Dedifferentiated amniotic fluid mesenchymal stem cell (primary cell): ENCODE data around the gene NOS3.

Experiments
- DNase-seq: peaks from one replicate; pipeline ENCODE4 v3.0.0-alpha.2; 2016; ENCODE audit errors: extremely low spot score

The NOS3 gene

DNA sequence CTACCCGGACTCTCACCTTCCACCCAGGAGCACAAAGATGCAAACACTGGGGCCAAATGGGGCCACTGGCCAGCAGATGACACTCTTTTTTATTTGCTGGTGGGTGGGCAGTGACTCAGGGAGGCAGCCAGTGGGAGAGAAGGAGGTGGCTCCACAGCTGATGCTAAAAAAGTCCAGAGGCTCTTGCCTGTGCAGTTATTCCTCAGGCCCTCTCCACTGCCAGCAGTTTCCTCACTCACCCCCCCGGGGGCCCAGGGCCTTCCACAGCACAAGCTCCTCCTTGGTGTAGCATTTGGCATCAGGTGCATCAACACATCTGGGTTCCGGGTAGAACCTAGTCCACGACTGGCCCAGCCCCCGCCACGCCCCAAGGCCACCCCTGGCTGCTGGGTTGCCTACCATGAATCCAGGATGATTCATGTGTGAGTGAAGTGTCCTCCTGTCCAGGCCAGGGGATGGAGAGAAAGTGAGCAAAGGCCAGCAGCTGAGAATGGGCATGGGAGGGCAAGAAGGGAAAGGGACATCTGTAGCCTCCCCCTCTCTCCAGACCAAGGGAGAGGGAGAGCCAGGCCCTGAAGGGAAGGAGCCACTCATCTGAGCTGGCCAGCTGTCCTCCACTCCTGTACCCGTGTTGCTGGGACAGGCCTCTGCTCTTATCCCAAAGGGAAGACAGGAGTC is 11.0 kb upstream of the NOS3 start:
- no peak for DNase-seq

DNA sequence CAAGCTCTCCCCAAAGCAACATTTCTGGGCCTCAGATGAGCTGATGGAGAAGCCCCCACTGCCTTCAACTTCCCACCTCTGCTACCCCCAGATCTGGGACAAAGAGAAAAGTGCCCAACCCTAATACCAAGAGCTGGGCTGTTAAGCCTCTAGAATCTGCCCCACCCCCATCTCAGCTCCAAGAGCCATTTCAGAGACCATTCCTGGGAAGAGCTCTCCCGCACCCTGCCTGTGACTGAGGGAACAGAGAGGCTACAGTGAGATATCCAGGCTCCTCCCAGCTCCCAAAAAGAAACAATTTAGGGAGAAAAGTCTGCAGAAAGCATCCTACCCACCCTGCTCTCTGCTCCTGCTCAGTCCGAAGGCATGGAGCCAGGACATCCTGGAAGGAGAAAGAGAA is 10.2 kb upstream of the NOS3 start:
- DNase-seq: no peak

DNA sequence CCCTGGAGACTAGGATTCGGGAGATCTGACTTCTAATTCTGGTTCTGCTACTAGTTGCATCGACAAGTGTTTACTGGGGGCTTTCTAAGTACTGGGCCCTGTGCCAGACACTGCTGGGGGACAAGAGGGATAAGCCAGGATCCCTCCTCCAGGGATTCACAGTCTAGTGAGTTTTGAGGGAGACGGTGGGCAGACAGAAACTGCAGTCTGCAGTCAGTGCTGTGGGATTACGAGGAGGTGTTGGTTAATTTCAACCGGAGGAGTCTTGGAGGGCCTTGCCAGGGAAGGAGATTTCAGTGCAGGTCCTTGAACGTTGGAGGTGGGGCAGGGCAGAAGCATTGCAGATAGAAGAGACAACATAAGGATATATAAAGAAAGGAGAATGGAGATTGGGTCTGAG is 9.2 kb upstream of the NOS3 start:
- no peak for DNase-seq

DNA sequence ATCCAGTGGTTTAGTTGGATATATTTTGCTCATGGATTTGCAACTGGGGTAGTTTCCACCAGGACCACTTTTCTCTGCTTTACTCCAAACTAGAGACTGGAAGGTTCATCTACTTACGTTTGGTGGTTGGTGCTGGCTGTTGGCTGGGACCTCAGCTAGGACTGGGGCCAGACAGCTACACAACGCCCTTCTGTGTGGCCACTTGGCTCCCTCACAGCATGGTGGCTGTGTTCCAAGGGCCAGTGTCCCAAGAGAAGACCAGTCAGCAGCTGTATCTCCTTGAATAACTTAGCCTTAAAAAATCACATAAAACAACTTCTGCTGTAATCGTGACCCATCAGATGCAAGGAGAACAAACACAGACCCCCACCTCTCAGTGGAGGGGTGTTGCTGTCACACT is 8.5 kb upstream of the NOS3 start:
- DNase-seq: no peak

DNA sequence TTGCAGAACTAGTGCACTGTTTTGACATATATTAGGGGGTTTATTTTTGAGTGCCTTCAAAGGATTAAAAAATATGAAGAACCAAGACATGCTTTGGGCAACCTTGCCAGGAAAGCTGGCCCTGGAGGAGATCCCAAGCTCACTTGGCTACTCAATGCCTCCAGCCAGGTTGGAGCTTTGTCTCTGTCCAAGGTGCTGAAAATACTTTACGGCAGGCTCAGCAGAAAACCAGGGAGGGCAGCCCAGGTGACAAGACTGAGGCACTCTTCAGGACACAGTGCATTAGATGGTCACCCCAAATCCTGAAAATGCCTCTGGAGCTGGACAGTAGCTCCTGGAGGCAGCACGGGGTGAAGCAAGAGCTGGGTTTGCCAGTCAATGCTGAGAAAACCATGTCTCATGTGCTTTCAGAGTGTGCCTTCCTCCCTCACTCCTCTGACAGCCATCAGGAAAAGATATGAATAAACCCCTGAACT is 6.9 kb upstream of the NOS3 start:
- no peak for DNase-seq

DNA sequence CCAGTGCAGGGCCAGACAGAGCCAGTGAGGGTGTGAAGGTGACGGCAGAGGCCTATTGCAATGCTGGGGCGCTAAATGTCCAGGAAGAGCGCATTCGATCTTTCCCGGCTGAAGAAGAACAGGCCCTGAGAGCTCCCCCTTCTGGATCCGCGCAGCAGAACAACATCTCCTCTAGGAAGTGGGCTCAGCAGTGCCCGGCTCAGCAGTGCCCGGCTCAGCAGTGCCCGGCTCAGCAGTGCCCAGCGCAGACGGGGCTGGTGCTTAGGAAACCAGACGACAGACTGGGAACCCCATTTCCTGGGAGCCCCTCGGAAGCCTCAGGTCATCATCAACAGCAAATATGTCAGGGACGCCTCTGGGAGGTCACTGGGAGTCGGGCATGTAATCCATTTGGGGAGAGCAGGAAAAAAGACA is 4.7 kb upstream of the NOS3 start:
- no peak for DNase-seq

DNA sequence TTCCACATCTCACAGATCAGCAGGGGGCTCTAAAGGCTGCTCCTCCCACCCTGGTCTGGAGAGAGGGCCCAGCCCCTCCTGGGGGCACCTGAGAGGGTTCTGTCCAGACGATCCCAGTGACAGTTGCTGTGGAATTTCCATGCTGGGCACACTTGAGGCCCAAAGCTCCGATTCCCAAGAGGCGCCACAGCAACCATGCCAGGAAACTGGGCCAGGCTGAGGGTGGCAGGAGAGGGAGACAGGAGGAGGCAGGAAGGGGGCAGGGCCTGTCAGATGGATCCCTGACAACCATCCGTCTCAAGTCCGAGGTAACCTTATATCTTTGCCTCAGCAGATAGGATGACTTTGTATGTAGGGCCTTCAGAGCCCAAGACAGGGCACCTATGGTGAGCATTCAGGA is 4.3 kb upstream of the NOS3 start:
- no peak for DNase-seq

DNA sequence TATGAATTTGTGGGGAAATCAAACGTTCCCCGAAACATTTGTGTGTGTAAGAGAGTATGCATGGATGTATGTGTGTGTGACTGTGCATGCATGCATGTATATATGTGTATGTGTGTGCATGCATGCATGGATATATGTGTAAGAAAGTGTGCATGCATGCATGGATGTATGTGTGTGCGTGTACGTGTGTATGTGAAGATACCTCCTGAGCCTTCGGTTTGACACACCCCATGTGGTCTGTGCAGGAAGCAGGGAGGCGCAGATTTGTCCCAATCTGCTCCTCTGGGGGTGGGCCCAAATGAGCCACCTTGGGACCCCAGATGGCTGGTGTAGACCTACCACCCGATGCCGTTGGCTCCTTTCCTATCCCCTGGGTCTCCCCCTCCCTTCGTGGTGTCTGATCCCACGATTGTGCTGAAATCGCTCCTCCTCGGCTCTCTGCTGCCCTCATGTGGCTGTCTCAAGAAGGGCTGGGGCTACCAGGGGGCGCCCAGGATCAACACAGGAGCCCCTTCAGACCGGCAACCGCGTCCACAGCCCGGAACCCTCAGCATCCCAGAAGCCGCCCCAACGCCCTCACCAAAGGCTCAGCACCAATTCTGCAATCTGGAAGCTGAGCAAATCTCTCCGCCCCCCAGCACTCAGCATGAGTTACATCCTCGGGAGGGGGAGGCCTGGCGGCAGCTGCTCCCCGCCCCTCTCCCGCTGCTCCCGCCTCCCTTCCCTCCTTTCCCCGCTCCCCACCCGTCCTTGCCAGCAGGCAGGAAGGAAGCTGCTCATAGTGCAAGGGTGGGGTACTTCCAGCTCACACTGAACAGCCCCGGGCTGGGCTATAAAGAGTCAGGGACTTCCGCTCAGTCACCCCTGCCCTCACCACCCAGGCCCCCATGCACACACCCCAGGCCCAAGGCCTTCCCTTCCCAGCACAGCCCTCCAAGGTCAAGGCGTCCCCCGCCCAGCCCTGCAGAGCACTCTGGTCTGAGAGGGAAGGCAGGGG is 2.3 kb upstream of the NOS3 start:
- no peak for DNase-seq

DNA sequence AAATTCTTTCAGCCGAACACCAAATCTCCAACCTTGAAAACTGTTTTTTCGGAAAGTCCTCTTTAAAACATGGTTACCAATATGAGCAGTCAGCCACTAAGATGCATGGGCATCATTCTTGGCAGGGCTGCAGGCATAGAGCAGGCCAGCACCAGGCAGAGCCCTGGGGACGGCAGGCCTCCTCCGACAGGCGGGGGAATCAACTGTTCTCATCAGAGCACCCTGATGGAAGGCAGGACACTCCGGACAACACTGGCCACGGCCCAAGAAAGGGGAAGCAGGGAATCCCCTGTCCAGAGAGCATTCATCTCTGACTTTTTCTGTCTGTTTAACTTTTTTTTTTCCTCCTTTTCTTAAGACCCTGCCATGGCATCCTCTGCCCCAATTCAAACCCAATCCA is 1.4 kb upstream of the NOS3 start:
- no peak for DNase-seq

DNA sequence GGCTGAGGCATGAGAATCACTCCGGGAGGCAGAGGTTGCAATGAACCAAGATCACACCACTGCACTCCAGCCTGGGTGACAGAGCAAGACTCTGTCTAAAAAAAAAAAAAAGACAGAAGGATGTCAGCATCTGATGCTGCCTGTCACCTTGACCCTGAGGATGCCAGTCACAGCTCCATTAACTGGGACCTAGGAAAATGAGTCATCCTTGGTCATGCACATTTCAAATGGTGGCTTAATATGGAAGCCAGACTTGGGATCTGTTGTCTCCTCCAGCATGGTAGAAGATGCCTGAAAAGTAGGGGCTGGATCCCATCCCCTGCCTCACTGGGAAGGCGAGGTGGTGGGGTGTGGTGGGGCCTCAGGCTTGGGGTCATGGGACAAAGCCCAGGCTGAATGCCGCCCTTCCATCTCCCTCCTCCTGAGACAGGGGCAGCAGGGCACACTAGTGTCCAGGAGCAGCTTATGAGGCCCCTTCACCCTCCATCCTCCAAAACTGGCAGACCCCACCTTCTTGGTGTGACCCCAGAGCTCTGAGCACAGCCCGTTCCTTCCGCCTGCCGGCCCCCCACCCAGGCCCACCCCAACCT is 1.3 kb downstream of the NOS3 start:
- DNase-seq: no peak

DNA sequence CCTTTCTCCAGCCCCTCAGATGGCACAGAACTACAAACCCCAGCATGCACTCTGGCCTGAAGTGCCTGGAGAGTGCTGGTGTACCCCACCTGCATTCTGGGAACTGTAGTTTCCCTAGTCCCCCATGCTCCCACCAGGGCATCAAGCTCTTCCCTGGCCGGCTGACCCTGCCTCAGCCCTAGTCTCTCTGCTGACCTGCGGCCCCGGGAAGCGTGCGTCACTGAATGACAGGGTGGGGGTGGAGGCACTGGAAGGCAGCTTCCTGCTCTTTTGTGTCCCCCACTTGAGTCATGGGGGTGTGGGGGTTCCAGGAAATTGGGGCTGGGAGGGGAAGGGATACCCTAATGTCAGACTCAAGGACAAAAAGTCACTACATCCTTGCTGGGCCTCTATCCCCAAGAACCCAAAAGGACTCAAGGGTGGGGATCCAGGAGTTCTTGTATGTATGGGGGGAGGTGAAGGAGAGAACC is 2.1 kb downstream of the NOS3 start:
- DNase-seq: no peak

DNA sequence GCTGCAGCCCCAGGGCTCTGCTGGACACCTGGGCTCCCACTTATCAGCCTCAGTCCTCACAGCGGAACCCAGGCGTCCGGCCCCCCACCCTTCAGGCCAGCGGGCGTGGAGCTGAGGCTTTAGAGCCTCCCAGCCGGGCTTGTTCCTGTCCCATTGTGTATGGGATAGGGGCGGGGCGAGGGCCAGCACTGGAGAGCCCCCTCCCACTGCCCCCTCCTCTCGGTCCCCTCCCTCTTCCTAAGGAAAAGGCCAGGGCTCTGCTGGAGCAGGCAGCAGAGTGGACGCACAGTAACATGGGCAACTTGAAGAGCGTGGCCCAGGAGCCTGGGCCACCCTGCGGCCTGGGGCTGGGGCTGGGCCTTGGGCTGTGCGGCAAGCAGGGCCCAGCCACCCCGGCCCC is 2.7 kb downstream of the NOS3 start:
- no peak for DNase-seq

DNA sequence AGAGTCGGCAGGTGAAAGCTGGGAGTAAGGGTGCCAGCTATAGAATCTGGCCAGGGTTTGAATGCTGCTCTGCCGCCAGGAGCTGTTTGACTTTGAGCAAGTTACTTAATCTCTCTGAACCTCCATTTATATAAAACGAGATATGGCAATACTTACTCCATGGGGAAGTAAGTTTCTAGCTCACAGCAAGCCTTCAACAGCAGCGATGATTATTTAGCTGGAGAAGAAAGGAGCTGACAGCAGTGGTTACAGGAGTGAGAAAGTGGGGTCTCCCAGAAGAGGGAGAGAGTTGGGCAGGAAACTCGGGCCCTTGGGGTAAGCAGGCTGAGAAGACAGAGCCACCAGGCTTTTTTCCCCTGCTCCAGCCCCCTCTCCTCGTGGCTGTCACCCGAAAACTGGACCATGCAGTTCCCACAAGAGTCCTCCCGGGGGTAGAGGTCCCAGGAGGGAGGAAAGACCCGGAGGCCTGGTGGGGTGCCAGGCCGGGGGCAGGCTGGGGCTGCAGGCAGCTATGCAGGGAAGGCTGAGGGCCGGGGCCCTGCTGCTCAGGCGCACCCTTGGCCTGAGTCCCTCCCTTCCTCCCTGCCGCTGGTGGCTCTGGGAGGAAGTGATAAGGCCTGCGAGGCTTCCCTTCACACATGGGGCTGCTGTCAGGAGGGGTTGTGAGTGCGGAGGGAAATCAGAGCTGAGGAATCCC is 3.5 kb downstream of the NOS3 start:
- no peak for DNase-seq

DNA sequence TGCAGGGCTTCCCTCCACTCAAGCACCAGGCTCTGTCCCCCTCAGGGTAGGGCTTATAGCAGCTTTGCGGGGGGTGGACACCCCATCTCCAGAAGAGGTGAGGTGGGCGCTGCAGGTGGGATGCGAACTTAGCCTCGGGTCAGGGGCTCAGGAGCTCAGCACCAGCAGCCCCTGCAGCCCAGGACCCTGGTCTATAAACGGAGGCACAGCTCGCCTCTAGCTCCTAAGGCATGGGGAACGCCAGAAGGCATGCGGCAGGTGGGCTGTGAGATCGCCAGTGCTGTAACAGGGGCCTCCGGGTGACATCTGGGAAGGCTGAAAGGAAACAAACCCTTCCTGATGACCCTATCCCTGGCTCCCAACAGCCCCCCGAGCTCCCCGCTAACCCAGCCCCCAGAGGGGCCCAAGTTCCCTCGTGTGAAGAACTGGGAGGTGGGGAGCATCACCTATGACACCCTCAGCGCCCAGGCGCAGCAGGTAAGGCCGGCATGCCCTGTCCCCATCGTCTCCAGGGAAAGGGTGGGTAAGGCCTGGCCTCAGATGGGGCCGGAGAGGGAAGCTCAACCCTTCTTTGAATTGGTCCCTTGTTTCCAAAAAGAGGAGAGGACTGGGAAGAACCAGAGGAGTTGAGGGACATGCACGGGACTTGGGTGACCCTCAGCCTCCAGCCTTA is 4.2 kb downstream of the NOS3 start:
- DNase-seq: no peak

DNA sequence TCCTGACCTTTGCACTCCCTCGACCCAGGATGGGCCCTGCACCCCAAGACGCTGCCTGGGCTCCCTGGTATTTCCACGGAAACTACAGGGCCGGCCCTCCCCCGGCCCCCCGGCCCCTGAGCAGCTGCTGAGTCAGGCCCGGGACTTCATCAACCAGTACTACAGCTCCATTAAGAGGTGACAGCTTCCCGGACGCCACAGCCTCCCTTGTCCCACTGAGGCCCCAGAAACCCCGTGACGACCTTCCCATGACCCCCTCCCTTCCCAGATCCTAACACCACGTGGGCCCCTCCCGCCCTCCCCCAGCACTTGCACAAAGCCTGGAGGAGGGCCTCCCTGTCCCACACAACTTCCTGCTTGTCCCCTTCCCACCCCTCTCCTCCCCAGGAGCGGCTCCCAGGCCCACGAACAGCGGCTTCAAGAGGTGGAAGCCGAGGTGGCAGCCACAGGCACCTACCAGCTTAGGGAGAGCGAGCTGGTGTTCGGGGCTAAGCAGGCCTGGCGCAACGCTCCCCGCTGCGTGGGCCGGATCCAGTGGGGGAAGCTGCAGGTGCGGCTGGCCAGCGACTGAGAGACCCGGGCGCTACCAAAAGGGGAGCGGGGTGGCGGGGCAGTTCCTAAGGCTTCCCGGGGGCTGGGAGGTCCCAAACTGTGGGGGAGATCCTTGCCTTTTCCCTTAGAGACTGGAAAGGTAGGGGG is 5.7 kb downstream of the NOS3 start:
- DNase-seq: no peak

DNA sequence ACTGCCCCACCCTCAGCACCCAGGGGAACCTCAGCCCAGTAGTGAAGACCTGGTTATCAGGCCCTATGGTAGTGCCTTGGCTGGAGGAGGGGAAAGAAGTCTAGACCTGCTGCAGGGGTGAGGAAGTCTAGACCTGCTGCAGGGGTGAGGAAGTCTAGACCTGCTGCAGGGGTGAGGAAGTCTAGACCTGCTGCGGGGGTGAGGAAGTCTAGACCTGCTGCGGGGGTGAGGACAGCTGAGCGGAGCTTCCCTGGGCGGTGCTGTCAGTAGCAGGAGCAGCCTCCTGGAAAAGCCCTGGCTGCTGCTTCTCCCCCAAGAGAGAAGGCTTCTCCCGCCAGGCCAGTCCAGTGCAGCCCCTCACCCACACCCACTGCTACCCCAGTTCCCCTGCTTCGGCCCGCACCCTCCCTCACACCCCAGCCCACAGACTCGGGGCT is 6.3 kb downstream of the NOS3 start:
- DNase-seq: no peak

DNA sequence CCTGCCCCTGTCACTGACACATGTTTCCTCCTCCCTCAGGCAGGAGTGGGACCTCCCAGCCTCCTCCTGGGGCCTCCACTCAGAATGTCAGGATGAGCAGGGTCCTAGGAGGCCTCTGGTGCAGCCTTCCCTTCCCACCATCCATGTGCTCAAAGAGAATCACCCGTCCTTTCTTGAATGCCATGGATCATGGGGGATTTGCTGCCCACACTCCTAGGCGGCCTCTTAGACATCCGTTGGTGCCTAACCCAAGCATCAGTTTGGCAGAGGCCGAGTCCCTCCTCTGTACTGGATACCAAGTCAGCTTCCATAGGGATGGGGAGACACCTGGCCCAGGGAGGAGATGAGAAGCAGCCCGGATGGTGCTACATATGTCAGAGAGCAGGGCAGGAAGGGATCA is 7.0 kb downstream of the NOS3 start:
- DNase-seq: no peak

DNA sequence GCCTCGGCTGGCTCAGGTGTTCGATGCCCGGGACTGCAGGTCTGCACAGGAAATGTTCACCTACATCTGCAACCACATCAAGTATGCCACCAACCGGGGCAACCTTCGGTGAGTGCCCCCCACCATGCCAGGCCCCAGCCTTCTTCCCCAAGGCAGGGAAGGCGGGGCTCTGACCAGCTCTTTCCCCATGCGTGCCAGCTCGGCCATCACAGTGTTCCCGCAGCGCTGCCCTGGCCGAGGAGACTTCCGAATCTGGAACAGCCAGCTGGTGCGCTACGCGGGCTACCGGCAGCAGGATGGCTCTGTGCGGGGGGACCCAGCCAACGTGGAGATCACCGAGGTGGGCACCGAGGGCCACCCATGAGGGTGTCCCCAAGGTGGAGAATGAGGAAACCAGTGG is 7.5 kb downstream of the NOS3 start:
- no peak for DNase-seq

DNA sequence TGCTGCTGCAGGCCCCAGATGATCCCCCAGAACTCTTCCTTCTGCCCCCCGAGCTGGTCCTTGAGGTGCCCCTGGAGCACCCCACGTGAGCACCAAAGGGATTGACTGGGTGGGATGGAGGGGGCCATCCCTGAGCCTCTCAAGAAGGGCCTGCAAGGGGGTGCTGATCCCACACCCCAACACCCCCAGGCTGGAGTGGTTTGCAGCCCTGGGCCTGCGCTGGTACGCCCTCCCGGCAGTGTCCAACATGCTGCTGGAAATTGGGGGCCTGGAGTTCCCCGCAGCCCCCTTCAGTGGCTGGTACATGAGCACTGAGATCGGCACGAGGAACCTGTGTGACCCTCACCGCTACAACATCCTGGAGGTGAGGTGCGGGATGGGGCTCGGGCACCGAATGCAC is 8.2 kb downstream of the NOS3 start:
- DNase-seq: no peak

DNA sequence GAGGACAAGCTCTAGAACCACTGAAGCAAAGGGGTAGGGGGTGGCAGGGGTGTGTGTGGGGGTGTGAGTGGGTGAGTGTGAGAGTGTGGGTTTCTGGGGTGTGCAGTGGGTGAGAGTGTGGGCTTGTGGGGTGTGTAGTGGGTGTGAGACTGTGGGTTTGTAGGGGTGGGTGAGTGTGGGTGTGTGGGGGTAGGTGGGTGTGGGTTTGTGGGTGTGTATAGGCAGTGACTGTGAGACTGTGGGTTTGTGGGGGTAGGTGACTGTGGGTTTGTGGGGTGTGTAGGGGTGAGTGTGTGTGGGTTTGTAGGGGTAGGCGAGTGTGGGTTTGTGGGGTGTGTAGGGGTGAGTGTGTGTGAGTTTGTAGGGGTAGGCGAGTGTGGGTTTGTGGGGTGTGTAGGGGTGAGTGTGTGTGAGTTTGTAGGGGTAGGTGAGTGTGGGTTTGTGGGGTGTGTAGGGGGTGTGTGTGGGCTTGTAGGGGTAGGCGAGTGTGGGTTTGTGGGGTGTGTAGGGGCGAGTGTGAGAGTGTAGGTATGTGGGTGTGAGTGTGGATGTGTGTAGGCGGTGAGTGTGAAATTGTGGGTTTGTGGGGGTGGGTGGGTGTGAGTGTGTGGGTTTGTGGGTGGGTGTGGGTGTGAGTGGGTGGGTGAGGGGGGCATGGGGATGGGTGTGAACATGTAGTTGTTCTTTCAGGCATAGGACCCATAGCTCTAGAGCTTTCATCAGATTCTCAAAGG is 8.8 kb downstream of the NOS3 start:
- no peak for DNase-seq
